ENCODE data around the gene BLTP3A. TPM values are rescaled to one million over a fixed set of nuclear protein-coding genes. Genes with fewer than 3 reads are reported as not detected.
"Not testable (repeated sequence)": the region's sequence is repeated elsewhere in the genome, so short reads cannot be mapped to it uniquely, and the experiment has no call there.

Gene BLTP3A
- total RNA-seq (10 to 100 TPM; 16.5 to 36.8 (median 22.4) TPM), polyA plus RNA-seq (10 to 100 TPM in 1 of 2 donors, 1 to 10 TPM in 1; 4.1 to 13.9 TPM)
- long read RNA-seq, donor 1, partial matches to known transcripts, result 8 of 12 reads
- long read RNA-seq, donor 1, other reads (novel, unspliced or antisense), result 4 of 12 reads
- long read RNA-seq, donor 2, full-length matches to known transcripts, result 1 of 26 reads
- long read RNA-seq, donor 2, partial matches to known transcripts, result 18 of 26 reads
- long read RNA-seq, donor 2, other reads (novel, unspliced or antisense), result 7 of 26 reads
- long read RNA-seq, donor 3, partial matches to known transcripts, result 9 of 13 reads
- long read RNA-seq, donor 3, other reads (novel, unspliced or antisense), result 4 of 13 reads

- ATAC-seq, result peak; percentile 75 to 95 (median 91)
- peak within 1 kb of the TSS; percentile 73 to 99 (median 94) for H3K4me3 ChIP-seq
- 0 to 1% (median 0%) methylated on average over 49 to 99 of the region's 99 CpGs for WGBS, 4 donors
- H3K27me3 ChIP-seq, result no peaks in the 10 kb centered on the region
- intact Hi-C loops (cut with DNase I), result loop anchor here in 5 of 10 donors (1.0 to 5.0 kb wide), 3 partner anchors 35 kb away; partner anchors contain the start of gene SNRPC (in 5 of the 5)
- peak; percentile 28 to 36 for TF ChIP-seq POLR2A (IDR thresholded peaks at IDR 0.05)
- peak in 1 of 12 donors; percentile 0 for TF ChIP-seq CTCF (IDR thresholded peaks at IDR 0.05)
- peak; percentile 68 to 89 (median 83) for DNase-seq
- H3K4me1 ChIP-seq, result peaks cover 0 to 38% (median 16%) of the 10 kb centered on the region in 12 donors
- H3K9me3 ChIP-seq, result no peaks in the 10 kb centered on the region
- no peaks in the 10 kb centered on the region for H3K36me3 ChIP-seq
- peak within 1 kb of the TSS; percentile 85 to 98 (median 96) for H3K27ac ChIP-seq
Measured at GRCh38 chr6:34791701-34792604, at the start of gene BLTP3A. Gene BLTP3A (plus strand): TSS chr6:34792083. CDS start chr6:34792251, 168 bp downstream.

GRCh38 chr6:34742094-34742493 is 49.8 kb upstream of the BLTP3A start:
- Histone ChIP-seq H3K27ac (no peak overlapping the region), H3K9me3 (no peaks in the 10 kb centered on the region), H3K27me3 (no peaks in the 10 kb centered on the region), H3K4me3 (no peak overlapping the region), H3K36me3 (no peaks in the 10 kb centered on the region), H3K4me1 (no peaks in the 10 kb centered on the region)
- WGBS, 4 donors, result 94 to 96% (median 95%) methylated on average over 4 of the region's 4 CpGs
- intact Hi-C loops (cut with DNase I), result no loop called here
- ATAC-seq, result no peak
- DNase-seq, result no peak
- no peak for TF ChIP-seq POLR2A (IDR thresholded peaks at IDR 0.05)
- TF ChIP-seq CTCF (IDR thresholded peaks at IDR 0.05), result no peak

GRCh38 chr6:34743625-34744293 is 48.1 kb upstream of the BLTP3A start:
- Histone ChIP-seq H3K27ac (no peak overlapping the region), H3K4me3 (no peak overlapping the region), H3K27me3 (no peaks in the 10 kb centered on the region), H3K9me3 (no peaks in the 10 kb centered on the region), H3K4me1 (no peaks in the 10 kb centered on the region), H3K36me3 (no peaks in the 10 kb centered on the region)
- TF ChIP-seq POLR2A (IDR thresholded peaks at IDR 0.05), result no peak
- no peak for TF ChIP-seq CTCF (IDR thresholded peaks at IDR 0.05)
- DNase-seq (no peak), ATAC-seq (no peak)
- intact Hi-C loops (cut with DNase I), result no loop called here
- WGBS, 4 donors, result 83 to 88% (median 87%) methylated on average over 6 to 7 of the region's 7 CpGs

GRCh38 chr6:34744294-34744647 is 47.6 kb upstream of the BLTP3A start:
- H3K4me3 ChIP-seq; H3K9me3 ChIP-seq; ATAC-seq; H3K27me3 ChIP-seq; H3K4me1 ChIP-seq; intact Hi-C loops (cut with DNase I); H3K27ac ChIP-seq; DNase-seq; H3K36me3 ChIP-seq: not testable (repeated sequence)
- 92 to 97% (median 93%) methylated on average over 10 of the region's 10 CpGs for WGBS, 4 donors
